Spleen (tissue), 7 donors: Measurements from ENCODE around the gene STAT1.

Source experiments
- POLR2AphosphoS5 ChIP-seq, 3 donors: sonication (generic); formaldehyde crosslinking; IDR thresholded peaks; one replicate each; pipeline ENCODE4 v1.5.1; 2017; ENCODE audit warnings: antibody characterized with exemption in 3 of 3
- TF ChIP-seq, protein P1 (sequence below), 11 experiments: fragments of 200-600 bp in 7 of 11; fragments of 450-650 bp in 4 of 11; sonication (generic) in 4 of 11; IDR thresholded peaks in 8 of 11; conservative IDR thresholded peaks in 3 of 11; 1 replicate in 7 of 11; 2 replicates in 4 of 11; pipeline versions ENCODE4 v1.4.0 to v1.8.0; 2016 to 2021; ENCODE audit warnings: antibody characterized with exemption in 11 of 11, inconsistent platforms in 4 of 11, mild to moderate bottlenecking in 1 of 11
- donor health status: DM: no; HTN: no; CAD: no; lungs with moderate emphysema.
- donor health status: DM: no; HTN: no; CAD: no.
- donor health status: DM: no; HTN: no; CAD: no.

DNA sequence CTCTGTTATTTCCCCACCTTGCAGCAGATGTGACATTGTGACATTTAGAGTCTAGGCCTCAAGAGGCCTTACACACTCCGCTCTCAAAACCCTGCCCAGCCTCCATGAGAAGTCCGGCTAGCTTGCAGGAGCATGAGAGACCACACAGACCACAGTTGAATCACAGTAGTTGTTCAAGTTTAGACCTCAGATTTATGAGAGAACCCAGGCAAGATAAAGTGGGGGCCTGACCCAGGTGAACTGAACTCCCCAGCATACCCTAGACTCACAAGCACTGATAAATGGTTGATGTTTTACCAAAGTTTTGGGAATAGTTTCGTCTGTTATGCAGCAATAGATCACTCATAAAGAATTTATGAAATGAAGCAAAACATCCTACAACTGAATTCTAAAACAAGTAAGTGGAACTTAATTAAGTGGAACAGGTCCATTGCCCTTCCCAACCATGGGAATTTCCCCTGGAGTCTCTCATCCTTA, 4.7 kb upstream of the STAT1 start:
- TF ChIP-seq POLR2AphosphoS5 (IDR thresholded peaks at IDR 0.05) = no peak
- TF ChIP-seq, protein P1, sequence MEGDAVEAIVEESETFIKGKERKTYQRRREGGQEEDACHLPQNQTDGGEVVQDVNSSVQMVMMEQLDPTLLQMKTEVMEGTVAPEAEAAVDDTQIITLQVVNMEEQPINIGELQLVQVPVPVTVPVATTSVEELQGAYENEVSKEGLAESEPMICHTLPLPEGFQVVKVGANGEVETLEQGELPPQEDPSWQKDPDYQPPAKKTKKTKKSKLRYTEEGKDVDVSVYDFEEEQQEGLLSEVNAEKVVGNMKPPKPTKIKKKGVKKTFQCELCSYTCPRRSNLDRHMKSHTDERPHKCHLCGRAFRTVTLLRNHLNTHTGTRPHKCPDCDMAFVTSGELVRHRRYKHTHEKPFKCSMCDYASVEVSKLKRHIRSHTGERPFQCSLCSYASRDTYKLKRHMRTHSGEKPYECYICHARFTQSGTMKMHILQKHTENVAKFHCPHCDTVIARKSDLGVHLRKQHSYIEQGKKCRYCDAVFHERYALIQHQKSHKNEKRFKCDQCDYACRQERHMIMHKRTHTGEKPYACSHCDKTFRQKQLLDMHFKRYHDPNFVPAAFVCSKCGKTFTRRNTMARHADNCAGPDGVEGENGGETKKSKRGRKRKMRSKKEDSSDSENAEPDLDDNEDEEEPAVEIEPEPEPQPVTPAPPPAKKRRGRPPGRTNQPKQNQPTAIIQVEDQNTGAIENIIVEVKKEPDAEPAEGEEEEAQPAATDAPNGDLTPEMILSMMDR (IDR thresholded peaks at IDR 0.05 in 8 of 11, conservative IDR thresholded peaks at IDR 0.05 in 3 of 11) = no peak
